Mesodermal cell (in vitro differentiated cells): ENCODE measurements around the gene FARP1.

Source experiments
- H3K27ac ChIP-seq: 2 replicates; pipeline ENCODE4 v1.7.0; 2013; ENCODE audit warnings: mild to moderate bottlenecking, low read depth, low read length, moderate library complexity; ENCODE audit not compliant: severe bottlenecking
- H3K36me3 ChIP-seq: 2 replicates; pipeline ENCODE4 v1.7.1; 2013; ENCODE audit warnings: mild to moderate bottlenecking, low read length, moderate library complexity; ENCODE audit not compliant: control insufficient read depth, insufficient read depth
- H3K4me1 ChIP-seq: one replicate; pipeline ENCODE4 v1.7.1; 2013; ENCODE audit warnings: mild to moderate bottlenecking, low read length; ENCODE audit not compliant: insufficient read depth, control insufficient read depth, poor library complexity, severe bottlenecking
- H3K4me3 ChIP-seq: 2 replicates; pipeline ENCODE4 v1.7.0; 2013; ENCODE audit warnings: low read length, control low read depth, mild to moderate bottlenecking; ENCODE audit not compliant: insufficient read depth, poor library complexity, severe bottlenecking; ENCODE audit errors: extremely low read depth
- H3K9me3 ChIP-seq: 2 replicates; pipeline ENCODE4 v1.7.1; 2013; ENCODE audit warnings: mild to moderate bottlenecking, low read length, moderate library complexity; ENCODE audit not compliant: control insufficient read depth
- WGBS, 2 experiments: methylation state at CpG; one replicate each; pipeline ENCODE4 v1.1.5; 2013; ENCODE audit warnings: missing lambda C conversion rate in 2 of 2; ENCODE audit not compliant: insufficient coverage in 2 of 2; 5-methylcytosine and 5-hydroxymethylcytosine counted together

Gene FARP1

GRCh38 chr13:98397861-98398260 lies 255.0 kb downstream of the FARP1 start:
- 93 to 100% methylated on average over 4 to 6 of the region's 7 CpGs for WGBS, 2 experiments
- Histone ChIP-seq H3K36me3 (peaks cover 66% of the 10 kb centered on the region), H3K4me3 (no peak overlapping the region), H3K27ac (no peak overlapping the region), H3K9me3 (no peaks in the 10 kb centered on the region), H3K4me1 (no peaks in the 10 kb centered on the region)

- Histone ChIP-seq H3K4me1 (no peaks in the 10 kb centered on the region), H3K4me3 (no peak overlapping the region), H3K27ac (no peak overlapping the region), H3K36me3 (peaks cover 60% of the 10 kb centered on the region), H3K9me3 (no peaks in the 10 kb centered on the region)
- WGBS, 2 experiments, result 85 to 100% methylated on average over 2 to 3 of the region's 5 CpGs
Observed at GRCh38 chr13:98398581-98398980, 255.7 kb downstream of the FARP1 start.

- WGBS, 2 experiments, result 88% methylated on average over 2 of the region's 4 CpGs; no CpG with 5 or more reads in 1 of the 2 experiments
- no peaks in the 10 kb centered on the region for H3K4me1 ChIP-seq
- H3K27ac ChIP-seq, result no peak overlapping the region
- H3K36me3 ChIP-seq, result peaks cover 52% of the 10 kb centered on the region
- no peak overlapping the region for H3K4me3 ChIP-seq
- no peaks in the 10 kb centered on the region for H3K9me3 ChIP-seq
Observed at GRCh38 chr13:98399756-98400155, 256.9 kb downstream of the FARP1 start.

GRCh38 chr13:98401934-98402333 lies 259.0 kb downstream of the FARP1 start:
- 91% methylated on average over 12 of the region's 13 CpGs for WGBS, 2 experiments

GRCh38 chr13:98403076-98403475 lies 260.2 kb downstream of the FARP1 start:
- Histone ChIP-seq H3K27ac (no peak overlapping the region), H3K4me1 (no peaks in the 10 kb centered on the region), H3K9me3 (no peaks in the 10 kb centered on the region), H3K36me3 (peaks cover 34% of the 10 kb centered on the region), H3K4me3 (no peak overlapping the region)
- WGBS, 2 experiments, result 94 to 100% methylated on average over 2 of the region's 2 CpGs

More at GRCh38 chr13:98401934-98402333, 259.0 kb downstream of the FARP1 start:
- peaks cover 39% of the 10 kb centered on the region for H3K36me3 ChIP-seq
- H3K9me3 ChIP-seq, result no peaks in the 10 kb centered on the region
- no peak overlapping the region for H3K27ac ChIP-seq
- H3K4me1 ChIP-seq, result no peaks in the 10 kb centered on the region
- no peak overlapping the region for H3K4me3 ChIP-seq

GRCh38 chr13:98405107-98405571 lies 262.2 kb downstream of the FARP1 start:
- H3K9me3 ChIP-seq, result no peaks in the 10 kb centered on the region
- H3K4me3 ChIP-seq, result no peak overlapping the region
- H3K36me3 ChIP-seq, result peaks cover 24% of the 10 kb centered on the region
- 35 to 40% methylated on average over 5 to 6 of the region's 7 CpGs for WGBS, 2 experiments
- H3K4me1 ChIP-seq, result no peaks in the 10 kb centered on the region
- H3K27ac ChIP-seq, result no peak overlapping the region

GRCh38 chr13:98405690-98406344 lies 262.9 kb downstream of the FARP1 start:
- Histone ChIP-seq H3K9me3 (no peaks in the 10 kb centered on the region), H3K4me1 (no peaks in the 10 kb centered on the region), H3K27ac (no peak overlapping the region), H3K36me3 (peaks cover 24% of the 10 kb centered on the region), H3K4me3 (no peak overlapping the region)
- 96 to 100% methylated on average over 4 to 6 of the region's 8 CpGs for WGBS, 2 experiments

GRCh38 chr13:98406427-98406826 lies 263.5 kb downstream of the FARP1 start:
- peaks cover 28% of the 10 kb centered on the region for H3K36me3 ChIP-seq
- 89 to 90% methylated on average over 8 to 9 of the region's 9 CpGs for WGBS, 2 experiments
- no peaks in the 10 kb centered on the region for H3K9me3 ChIP-seq
- no peak overlapping the region for H3K27ac ChIP-seq
- H3K4me3 ChIP-seq, result no peak overlapping the region
- H3K4me1 ChIP-seq, result no peaks in the 10 kb centered on the region

- Histone ChIP-seq H3K4me1 (no peaks in the 10 kb centered on the region), H3K27ac (no peak overlapping the region), H3K9me3 (no peaks in the 10 kb centered on the region), H3K36me3 (peaks cover 28% of the 10 kb centered on the region), H3K4me3 (no peak overlapping the region)
- WGBS, 2 experiments, result 95 to 97% methylated on average over 5 to 7 of the region's 9 CpGs
Observed at GRCh38 chr13:98406971-98407370, 264.1 kb downstream of the FARP1 start.

- H3K36me3 ChIP-seq, result peaks cover 31% of the 10 kb centered on the region
- no peaks in the 10 kb centered on the region for H3K4me1 ChIP-seq
- no peak overlapping the region for H3K27ac ChIP-seq
- H3K9me3 ChIP-seq, result no peaks in the 10 kb centered on the region
- 91 to 100% methylated on average over 3 of the region's 4 CpGs for WGBS, 2 experiments
- no peak overlapping the region for H3K4me3 ChIP-seq
Observed at GRCh38 chr13:98407575-98407974, 264.7 kb downstream of the FARP1 start.

GRCh38 chr13:98409281-98409680 lies 266.4 kb downstream of the FARP1 start:
- Histone ChIP-seq H3K9me3 (no peaks in the 10 kb centered on the region), H3K4me1 (no peaks in the 10 kb centered on the region), H3K27ac (no peak overlapping the region), H3K4me3 (no peak overlapping the region), H3K36me3 (peaks cover 44% of the 10 kb centered on the region)
- WGBS, 2 experiments, result 89 to 98% methylated on average over 5 to 13 of the region's 13 CpGs
